SK-N-SH treated with all-trans-retinoic acid at 6 μM for 48 hours (cell line): ENCODE results near the gene TTC38.

Experiments
- RARB ChIP-seq: fragments of 250-450 bp; sonication (Bioruptor Pico); IDR thresholded peaks from 2 replicates; pipeline ENCODE4 v1.8.0; 2021; ENCODE audit warnings: mild to moderate bottlenecking, moderate library complexity
- ZFP3 ChIP-seq: fragments of 250-450 bp; sonication (Bioruptor Pico); IDR thresholded peaks from 2 replicates; pipeline ENCODE4 v1.5.0; 2020; ENCODE audit warnings: mild to moderate bottlenecking, moderate library complexity
- TF ChIP-seq, protein P1 (sequence below): fragments of 250-450 bp; sonication (Bioruptor Pico); IDR thresholded peaks from 2 replicates; pipeline ENCODE4 v1.8.0; 2020; ENCODE audit warnings: mild to moderate bottlenecking, moderate library complexity, borderline replicate concordance
- TF ChIP-seq, protein P2 (sequence below): fragments of 250-450 bp; sonication (Bioruptor Pico); IDR thresholded peaks from 2 replicates; pipeline ENCODE4 v1.5.1; 2020; ENCODE audit warnings: low read depth, mild to moderate bottlenecking, moderate library complexity
- TF ChIP-seq, protein P3 (sequence below): fragments of 250-450 bp; sonication (Bioruptor Pico); IDR thresholded peaks from 2 replicates; pipeline ENCODE4 v1.5.0; 2020; ENCODE audit warnings: mild to moderate bottlenecking, moderate library complexity

DNA sequence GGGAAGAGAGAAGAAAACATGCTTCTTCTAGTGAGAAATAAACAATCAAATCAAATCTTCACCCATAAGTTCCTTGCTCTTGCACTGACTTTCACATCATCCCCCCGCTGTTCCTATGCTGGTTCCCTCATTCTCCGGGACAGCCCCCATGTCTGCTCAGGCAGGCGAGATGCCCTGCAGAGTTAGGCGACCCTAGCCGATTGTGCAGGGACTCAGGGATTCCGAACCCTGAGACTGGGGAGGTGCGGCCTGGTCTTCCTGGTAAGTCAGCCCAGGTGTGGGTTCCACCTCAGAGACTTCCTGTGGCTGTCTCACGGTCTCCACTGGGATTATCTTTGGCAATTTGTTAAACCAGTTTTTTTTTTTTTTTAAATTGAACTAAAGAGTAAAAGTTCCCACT, 6.6 kb downstream of the TTC38 start:
- TF ChIP-seq, protein P1, sequence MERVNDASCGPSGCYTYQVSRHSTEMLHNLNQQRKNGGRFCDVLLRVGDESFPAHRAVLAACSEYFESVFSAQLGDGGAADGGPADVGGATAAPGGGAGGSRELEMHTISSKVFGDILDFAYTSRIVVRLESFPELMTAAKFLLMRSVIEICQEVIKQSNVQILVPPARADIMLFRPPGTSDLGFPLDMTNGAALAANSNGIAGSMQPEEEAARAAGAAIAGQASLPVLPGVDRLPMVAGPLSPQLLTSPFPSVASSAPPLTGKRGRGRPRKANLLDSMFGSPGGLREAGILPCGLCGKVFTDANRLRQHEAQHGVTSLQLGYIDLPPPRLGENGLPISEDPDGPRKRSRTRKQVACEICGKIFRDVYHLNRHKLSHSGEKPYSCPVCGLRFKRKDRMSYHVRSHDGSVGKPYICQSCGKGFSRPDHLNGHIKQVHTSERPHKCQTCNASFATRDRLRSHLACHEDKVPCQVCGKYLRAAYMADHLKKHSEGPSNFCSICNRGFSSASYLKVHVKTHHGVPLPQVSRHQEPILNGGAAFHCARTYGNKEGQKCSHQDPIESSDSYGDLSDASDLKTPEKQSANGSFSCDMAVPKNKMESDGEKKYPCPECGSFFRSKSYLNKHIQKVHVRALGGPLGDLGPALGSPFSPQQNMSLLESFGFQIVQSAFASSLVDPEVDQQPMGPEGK (CRISPR knock-in tag) = no peak
- TF ChIP-seq, protein P2, sequence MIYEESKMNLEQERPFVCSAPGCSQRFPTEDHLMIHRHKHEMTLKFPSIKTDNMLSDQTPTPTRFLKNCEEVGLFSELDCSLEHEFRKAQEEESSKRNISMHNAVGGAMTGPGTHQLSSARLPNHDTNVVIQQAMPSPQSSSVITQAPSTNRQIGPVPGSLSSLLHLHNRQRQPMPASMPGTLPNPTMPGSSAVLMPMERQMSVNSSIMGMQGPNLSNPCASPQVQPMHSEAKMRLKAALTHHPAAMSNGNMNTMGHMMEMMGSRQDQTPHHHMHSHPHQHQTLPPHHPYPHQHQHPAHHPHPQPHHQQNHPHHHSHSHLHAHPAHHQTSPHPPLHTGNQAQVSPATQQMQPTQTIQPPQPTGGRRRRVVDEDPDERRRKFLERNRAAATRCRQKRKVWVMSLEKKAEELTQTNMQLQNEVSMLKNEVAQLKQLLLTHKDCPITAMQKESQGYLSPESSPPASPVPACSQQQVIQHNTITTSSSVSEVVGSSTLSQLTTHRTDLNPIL = no peak
- no peak for TF ChIP-seq ZFP3 (CRISPR knock-in tag)
- TF ChIP-seq, protein P3, sequence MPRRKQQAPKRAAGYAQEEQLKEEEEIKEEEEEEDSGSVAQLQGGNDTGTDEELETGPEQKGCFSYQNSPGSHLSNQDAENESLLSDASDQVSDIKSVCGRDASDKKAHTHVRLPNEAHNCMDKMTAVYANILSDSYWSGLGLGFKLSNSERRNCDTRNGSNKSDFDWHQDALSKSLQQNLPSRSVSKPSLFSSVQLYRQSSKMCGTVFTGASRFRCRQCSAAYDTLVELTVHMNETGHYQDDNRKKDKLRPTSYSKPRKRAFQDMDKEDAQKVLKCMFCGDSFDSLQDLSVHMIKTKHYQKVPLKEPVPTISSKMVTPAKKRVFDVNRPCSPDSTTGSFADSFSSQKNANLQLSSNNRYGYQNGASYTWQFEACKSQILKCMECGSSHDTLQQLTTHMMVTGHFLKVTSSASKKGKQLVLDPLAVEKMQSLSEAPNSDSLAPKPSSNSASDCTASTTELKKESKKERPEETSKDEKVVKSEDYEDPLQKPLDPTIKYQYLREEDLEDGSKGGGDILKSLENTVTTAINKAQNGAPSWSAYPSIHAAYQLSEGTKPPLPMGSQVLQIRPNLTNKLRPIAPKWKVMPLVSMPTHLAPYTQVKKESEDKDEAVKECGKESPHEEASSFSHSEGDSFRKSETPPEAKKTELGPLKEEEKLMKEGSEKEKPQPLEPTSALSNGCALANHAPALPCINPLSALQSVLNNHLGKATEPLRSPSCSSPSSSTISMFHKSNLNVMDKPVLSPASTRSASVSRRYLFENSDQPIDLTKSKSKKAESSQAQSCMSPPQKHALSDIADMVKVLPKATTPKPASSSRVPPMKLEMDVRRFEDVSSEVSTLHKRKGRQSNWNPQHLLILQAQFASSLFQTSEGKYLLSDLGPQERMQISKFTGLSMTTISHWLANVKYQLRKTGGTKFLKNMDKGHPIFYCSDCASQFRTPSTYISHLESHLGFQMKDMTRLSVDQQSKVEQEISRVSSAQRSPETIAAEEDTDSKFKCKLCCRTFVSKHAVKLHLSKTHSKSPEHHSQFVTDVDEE = no peak
- no peak for TF ChIP-seq RARB
